B cell (primary cell): ENCODE data around the gene ERVW-1. TPM values are rescaled to one million over a fixed set of nuclear protein-coding genes. Genes with fewer than 3 reads are reported as not detected.

ENCODE experiments used
- ATAC-seq: fragments of 200-7000 bp; cut with Tn5 transposase; one replicate; pipeline ENCODE4 v1.10.0; 2021; ENCODE audit warnings: low read depth, mild to moderate bottlenecking, moderate number of reproducible peaks, moderate library complexity
- CTCF ChIA-PET: fragments of 350-600 bp; sonication (Branson Sonifier 250); formaldehyde crosslinking; loops from one replicate; lab custom pipeline; 2021; ENCODE audit warnings: antibody characterized with exemption, inconsistent platforms; lab: Charles Lee
- POLR2A ChIA-PET: fragments of 350-600 bp; sonication (Branson Sonifier 250); formaldehyde crosslinking; loops from one replicate; lab custom pipeline; 2021; ENCODE audit warnings: antibody characterized with exemption; lab: Charles Lee
- DNase-seq: peaks from one replicate; pipeline ENCODE4 v3.0.0; 2013
- H2AFZ ChIP-seq: 2 replicates; pipeline ENCODE4 v1.6.1; 2012; ENCODE audit warnings: mild to moderate bottlenecking, low read depth, low read length; ENCODE audit not compliant: insufficient read depth, poor library complexity, severe bottlenecking
- H3K27ac ChIP-seq, 2 donors: 1 replicate in 1 of 2; 2 replicates in 1 of 2; pipeline ENCODE4 v1.5.1; 2012 to 2013; ENCODE audit warnings: low read length in 2 of 2, mild to moderate bottlenecking in 2 of 2, moderate library complexity in 1 of 2
- H3K27me3 ChIP-seq, 4 experiments: fragments of 200-600 bp in 1 of 4; sonication (generic) in 1 of 4; replicated peaks in 1 of 4; 1 replicate in 2 of 4; 2 replicates in 2 of 4; pipeline versions ENCODE4 v1.6.1 to v1.7.0; 2013 to 2016; ENCODE audit warnings: low read length in 3 of 4, mild to moderate bottlenecking in 2 of 4, mixed read lengths in 1 of 4, moderate library complexity in 1 of 4; ENCODE audit not compliant: insufficient read depth in 4 of 4, control insufficient read depth in 3 of 4; ENCODE audit errors: control extremely low read depth in 1 of 4
- H3K36me3 ChIP-seq, 2 experiments: replicated peaks in 1 of 2; 1 replicate in 1 of 2; 2 replicates in 1 of 2; pipeline versions ENCODE4 v1.6.1 to v1.7.1; 2013; ENCODE audit warnings: low read length in 1 of 2; ENCODE audit not compliant: insufficient read depth in 2 of 2, control insufficient read depth in 1 of 2; ENCODE audit errors: control extremely low read depth in 1 of 2, extremely low read depth in 1 of 2
- H3K4me1 ChIP-seq, 2 donors: fragments of 200-600 bp in 1 of 2; sonication (generic) in 1 of 2; 1 replicate in 1 of 2; 2 replicates in 1 of 2; pipeline versions ENCODE4 v1.5.1 to v1.6.1; 2013 to 2017; ENCODE audit warnings: low read length in 2 of 2; ENCODE audit not compliant: control insufficient read depth in 2 of 2, insufficient read depth in 2 of 2
- H3K4me2 ChIP-seq: replicated peaks from 2 replicates; pipeline ENCODE3; 2012; ENCODE audit warnings: mild to moderate bottlenecking, low read depth, low read length; ENCODE audit not compliant: poor library complexity, severe bottlenecking
- H3K4me3 ChIP-seq, 5 experiments: fragments of 200-600 bp in 1 of 5; sonication (generic) in 1 of 5; 1 replicate in 3 of 5; 2 replicates in 2 of 5; pipeline versions ENCODE4 v1.5.1 to v1.7.0; 2011 to 2016; ENCODE audit warnings: low read length in 4 of 5, mild to moderate bottlenecking in 4 of 5, low read depth in 2 of 5, control low read depth in 1 of 5, moderate library complexity in 1 of 5; ENCODE audit not compliant: insufficient read depth in 1 of 5; ENCODE audit errors: control extremely low read depth in 1 of 5, extremely low read depth in 1 of 5
- H3K79me2 ChIP-seq: fragments of 200-600 bp; sonication (generic); one replicate; pipeline ENCODE4 v1.6.0; 2016; ENCODE audit warnings: low read length; ENCODE audit not compliant: control insufficient read depth, insufficient read depth
- H3K9ac ChIP-seq: fragments of 200-600 bp; sonication (generic); 2 replicates; pipeline ENCODE4 v1.6.1; 2017; ENCODE audit warnings: mild to moderate bottlenecking, low read length, moderate library complexity
- H3K9me3 ChIP-seq, 3 donors: one replicate each; pipeline versions ENCODE4 v1.6.1 to v1.7.1; 2013; ENCODE audit warnings: low read length in 2 of 3; ENCODE audit not compliant: control insufficient read depth in 2 of 3, insufficient read depth in 1 of 3; ENCODE audit errors: control extremely low read depth in 1 of 3
- H4K20me1 ChIP-seq: 2 replicates; pipeline ENCODE4 v1.6.0; 2012; ENCODE audit warnings: mild to moderate bottlenecking, low read length; ENCODE audit not compliant: insufficient read depth, control insufficient read depth, poor library complexity, severe bottlenecking
- H3K27ac Mint-ChIP-seq: one replicate; pipeline ENCODE4 v1.8.0; 2021; ENCODE audit warnings: mixed read lengths
- H3K27me3 Mint-ChIP-seq: one replicate; pipeline ENCODE4 v1.8.0; 2021; ENCODE audit warnings: mixed read lengths
- H3K4me1 Mint-ChIP-seq: one replicate; pipeline ENCODE4 v1.8.0; 2021; ENCODE audit warnings: mixed read lengths
- H3K4me3 Mint-ChIP-seq: one replicate; pipeline ENCODE4 v1.8.0; 2021; ENCODE audit warnings: mixed read lengths
- H3K9me3 Mint-ChIP-seq: one replicate; pipeline ENCODE4 v1.8.0; 2022; ENCODE audit warnings: mixed read lengths; ENCODE audit not compliant: insufficient read depth
- CTCF ChIP-seq: fragments of 200-600 bp; IDR thresholded peaks from one replicate; pipeline ENCODE4 v1.8.0; 2022; ENCODE audit warnings: antibody characterized with exemption, mild to moderate bottlenecking
- EZH2 ChIP-seq: IDR thresholded peaks from 2 replicates; pipeline ENCODE4 v1.6.1; 2012; ENCODE audit warnings: borderline replicate concordance, low read depth, mild to moderate bottlenecking, moderate library complexity, low read length; ENCODE audit not compliant: insufficient read depth, poor library complexity, severe bottlenecking
- WGBS: methylation state at CpG from one replicate; pipeline ENCODE4 v1.1.5; 2013; ENCODE audit warnings: missing lambda C conversion rate; ENCODE audit not compliant: insufficient coverage; 5-methylcytosine and 5-hydroxymethylcytosine counted together
- intact Hi-C: fragments of 100-400 bp; cut with micrococcal nuclease; formaldehyde crosslinking; loops from one replicate; pipeline ENCODE4 v1.10.0; 2022
- polyA plus RNA-seq: library from polyadenylated mRNA; depleted of rRNA; stranded (reverse); fragments of >200 nt; gene quantifications from 2 replicates; pipeline ENCODE4 v1.2.3, GENCODE V29; 2012
- total RNA-seq, 2 donors: library from RNA; stranded (reverse); fragments of 120-200 nt in 1 of 2; gene quantifications; 1 replicate in 1 of 2; 2 replicates in 1 of 2; pipeline versions ENCODE4 v1.2.3 to v1.2.4, GENCODE V29; 2013 to 2022

The ERVW-1 gene
- total and polyA plus RNA-seq, 2 donors (not counting 1 experiment from before 2014, with no cell fraction given), result not detected

- Histone ChIP-seq H3K9me3 (no peaks in the 10 kb centered on the region), H3K4me1 (no peaks in the 10 kb centered on the region), H3K4me3 (no peak overlapping the region), H3K27ac (no peak overlapping the region), H4K20me1 (no peaks in the 10 kb centered on the region), H2AFZ (no peak overlapping the region), H3K9ac (no peak overlapping the region), H3K36me3 (peaks cover 0 to 13% of the 10 kb centered on the region in 2 experiments), H3K27me3 (no peaks in the 10 kb centered on the region), H3K4me2 (no peak overlapping the region), H3K79me2 (no peaks in the 10 kb centered on the region)
- intact Hi-C loops, result no loop called here
- 100% methylated on average over 1 of the region's 2 CpGs for WGBS
- no peaks in the 10 kb centered on the region for H3K4me1 Mint-ChIP-seq
- DNase-seq (no peak), ATAC-seq (no peak)
- no peaks in the 10 kb centered on the region for H3K9me3 Mint-ChIP-seq
- no peak overlapping the region for H3K27ac Mint-ChIP-seq
- ChIA-PET POLR2A (no interaction called here), CTCF (no interaction called here)
- no peaks in the 10 kb centered on the region for H3K27me3 Mint-ChIP-seq
- TF ChIP-seq EZH2, result no peak
- TF ChIP-seq CTCF, result no peak
- H3K4me3 Mint-ChIP-seq, result no peak overlapping the region
Measured at GRCh38 chr7:92506363-92506762, 28.6 kb upstream of the ERVW-1 start.

- no peak overlapping the region for H2AFZ ChIP-seq
- no peaks in the 10 kb centered on the region for H3K79me2 ChIP-seq
- CTCF ChIA-PET, result no interaction called here
- intact Hi-C loops, result no loop called here
- no peaks in the 10 kb centered on the region for H3K9me3 ChIP-seq
- no peaks in the 10 kb centered on the region for H3K27me3 Mint-ChIP-seq
- TF ChIP-seq EZH2, result no peak
- TF ChIP-seq CTCF, result no peak
- no peak overlapping the region for H3K4me3 Mint-ChIP-seq
- WGBS, result 100% methylated on average over 3 of the region's 3 CpGs
- H3K4me2 ChIP-seq, result no peak overlapping the region
- no peak overlapping the region for H3K27ac Mint-ChIP-seq
- no peaks in the 10 kb centered on the region for H3K4me1 ChIP-seq
- peaks cover 4 to 24% of the 10 kb centered on the region in 2 experiments for H3K36me3 ChIP-seq
- H3K9me3 Mint-ChIP-seq, result no peaks in the 10 kb centered on the region
- no peak overlapping the region for H3K4me3 ChIP-seq
- H4K20me1 ChIP-seq, result no peaks in the 10 kb centered on the region
- no peaks in the 10 kb centered on the region for H3K27me3 ChIP-seq
- no peak overlapping the region for H3K9ac ChIP-seq
- POLR2A ChIA-PET, result no interaction called here
- no peak for DNase-seq
- ATAC-seq, result no peak
- no peak overlapping the region for H3K27ac ChIP-seq
- no peaks in the 10 kb centered on the region for H3K4me1 Mint-ChIP-seq
Measured at GRCh38 chr7:92504563-92504962, 26.8 kb upstream of the ERVW-1 start.
